DMS79 treated with DMSO at 0.1 percent for 48 hours (cell line): ENCODE data around the gene CLPTM1.
A peak's percentile ranks its signal among the peaks of the same experiment; 100 is the strongest.
"Not testable (repeated sequence)": the region's sequence is repeated elsewhere in the genome, so short reads cannot be mapped to it uniquely, and the experiment has no call there.

Source experiments
- DNase-seq: peaks from one replicate; lab custom pipeline; 2025; lab: John Stamatoyannopoulos, UW

The CLPTM1 gene

DNA sequence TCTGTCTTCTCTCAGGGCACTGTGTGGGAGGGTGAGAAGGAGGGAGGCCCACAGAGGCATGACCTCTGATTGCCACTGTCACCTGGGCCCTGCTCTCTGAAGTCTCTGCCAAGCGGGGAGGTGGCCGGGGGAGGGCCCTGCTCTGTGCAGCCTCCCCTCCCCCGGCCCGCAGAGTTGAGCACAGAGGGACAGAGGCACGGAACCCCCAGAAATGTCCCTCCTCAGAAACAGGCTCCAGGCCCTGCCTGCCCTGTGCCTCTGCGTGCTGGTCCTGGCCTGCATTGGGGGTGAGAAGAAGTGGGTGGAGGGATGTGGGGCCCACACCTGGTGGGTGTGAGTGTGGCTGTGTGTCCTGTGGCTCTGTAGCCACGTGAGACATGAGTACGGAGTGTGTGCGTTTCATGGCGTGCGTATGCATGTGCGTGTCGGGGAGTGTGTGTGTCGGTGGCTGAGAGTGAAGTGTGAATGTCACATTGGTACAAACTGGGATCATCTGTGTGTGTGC lies 13.1 kb upstream of the CLPTM1 start, which contains the start of gene APOC4:
Gene APOC4, plus strand, starts transcription at position 171 of the 505 bp plus-strand sequence. Its CDS starts 41 bp downstream, at position 212.
- no peak for DNase-seq

DNA sequence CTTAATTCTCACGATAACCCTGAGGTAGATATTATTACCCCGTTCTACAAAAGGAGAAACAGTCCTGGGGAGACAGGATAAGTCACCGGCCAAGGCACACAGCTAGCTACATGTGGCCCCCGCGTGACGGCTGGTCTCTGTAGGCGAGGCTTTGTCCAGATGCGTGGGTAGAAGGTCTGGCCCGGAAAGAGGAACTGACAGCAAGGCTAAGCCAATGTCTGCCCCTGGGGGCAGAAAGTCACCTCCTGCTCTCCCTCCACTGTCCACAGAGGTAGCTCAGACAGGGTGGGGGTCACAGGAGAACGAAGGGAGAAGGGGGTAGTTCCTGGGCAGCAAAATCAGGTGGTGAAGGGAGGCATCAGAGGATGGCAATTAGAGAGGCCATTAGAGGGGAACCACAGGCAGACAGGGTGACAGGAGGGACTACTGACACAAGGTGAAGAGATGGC lies 11.4 kb upstream of the CLPTM1 start:
- no peak for DNase-seq

GRCh38 chr19:44947041-44947581 lies 8.1 kb upstream of the CLPTM1 start:
- no peak for DNase-seq

GRCh38 chr19:44948237-44948636 lies 6.9 kb upstream of the CLPTM1 start:
- no peak for DNase-seq

- DNase-seq, result no peak
These were observed 6.3 kb upstream of the CLPTM1 start for GRCh38 chr19:44948763-44949374.

GRCh38 chr19:44949550-44949949 lies 5.6 kb upstream of the CLPTM1 start:
- no peak for DNase-seq

DNA sequence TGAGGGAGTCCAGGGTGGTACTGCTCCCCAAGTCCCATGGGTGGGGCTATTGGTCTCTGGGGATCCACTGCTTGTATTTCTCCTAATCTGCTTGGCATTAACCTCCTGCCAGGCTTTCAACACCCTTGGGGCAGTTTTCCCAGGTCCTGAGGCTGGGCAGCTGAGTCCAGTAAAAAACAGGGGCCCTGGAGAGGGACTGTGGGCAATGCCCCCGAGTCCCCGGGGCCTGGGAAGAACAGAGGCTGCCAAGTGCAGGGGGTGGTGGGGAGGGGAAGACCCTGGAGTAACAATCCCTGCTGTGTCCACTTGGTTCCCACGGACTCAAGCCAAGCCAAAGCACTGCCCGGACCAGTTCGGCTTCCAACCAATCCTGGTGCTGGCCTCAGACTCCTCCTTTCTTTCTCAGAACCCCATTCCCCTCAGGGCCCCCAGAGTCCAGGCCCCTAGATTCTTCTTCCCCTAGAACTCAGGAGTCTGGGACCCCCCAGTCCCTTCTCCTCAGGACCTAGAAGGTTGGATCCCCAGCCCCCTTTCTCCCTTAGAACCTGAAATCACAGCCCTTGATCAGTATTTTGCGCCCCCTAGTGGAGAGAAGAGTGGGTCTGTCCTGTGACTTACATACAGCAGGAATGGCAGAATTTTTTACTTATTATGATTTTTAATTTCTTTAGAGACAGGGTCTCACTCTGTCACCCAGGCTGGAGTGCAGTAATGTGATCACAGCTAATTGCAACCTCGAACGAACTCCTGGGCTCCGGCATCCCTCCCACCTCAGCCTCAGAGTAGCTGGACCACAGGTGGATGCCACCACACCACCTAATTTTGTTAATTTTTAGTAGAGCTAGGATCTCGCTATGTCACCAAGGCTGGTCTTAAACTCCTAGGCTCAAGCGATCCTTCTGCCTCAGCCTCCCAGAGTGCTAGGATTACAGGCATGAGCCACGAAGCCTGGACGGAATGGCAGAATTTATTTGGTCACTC lies 3.7 kb upstream of the CLPTM1 start:
- DNase-seq, result peak; percentile 32

GRCh38 chr19:44954278-44954648 lies 917 bp upstream of the CLPTM1 start:
- DNase-seq, result no peak

DNA sequence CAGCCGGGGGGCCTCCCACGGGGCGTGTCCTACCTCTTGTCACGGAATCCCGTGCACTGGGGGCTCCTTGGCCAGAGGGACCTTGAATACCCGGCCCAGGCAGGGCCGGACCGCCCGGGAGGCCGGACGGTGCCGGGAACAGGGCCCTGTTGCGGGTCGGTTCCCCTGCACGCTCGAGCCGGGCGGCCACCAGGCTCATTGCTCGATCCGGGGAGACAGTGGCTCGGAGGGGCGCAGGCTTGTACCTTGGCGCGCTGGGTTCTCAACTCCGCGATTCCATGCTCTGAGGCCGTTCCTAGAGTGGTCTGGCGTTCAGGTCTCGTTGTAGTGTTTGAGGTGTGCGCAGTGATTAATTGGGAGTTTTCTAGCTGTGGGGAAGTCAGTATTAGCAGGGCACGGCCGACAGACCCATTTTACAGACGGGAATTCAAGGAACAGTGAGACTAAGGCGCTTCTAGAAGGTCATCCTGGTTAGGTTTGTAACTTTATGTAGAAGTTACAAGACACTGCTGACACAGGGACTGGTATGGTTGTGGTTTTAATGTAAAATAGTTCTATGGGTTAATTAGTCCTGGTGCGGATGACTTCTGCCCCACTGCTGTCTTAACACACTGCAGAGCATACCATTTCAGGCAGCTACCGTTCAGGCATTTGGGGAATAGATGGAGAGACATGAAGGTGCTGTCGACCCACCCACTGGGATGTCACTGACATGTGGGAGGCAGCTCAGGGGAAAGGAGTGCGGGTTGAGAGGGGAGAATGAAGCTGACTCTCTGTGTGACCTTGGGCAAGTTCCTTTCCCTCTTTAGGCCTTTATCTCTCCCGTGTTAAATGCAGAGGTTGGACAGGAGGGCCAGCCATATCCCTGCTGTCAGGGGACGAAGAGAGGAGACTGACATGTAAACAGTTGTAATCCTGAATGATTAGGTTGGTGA lies 592 bp downstream of the CLPTM1 start:
- no peak for DNase-seq

DNA sequence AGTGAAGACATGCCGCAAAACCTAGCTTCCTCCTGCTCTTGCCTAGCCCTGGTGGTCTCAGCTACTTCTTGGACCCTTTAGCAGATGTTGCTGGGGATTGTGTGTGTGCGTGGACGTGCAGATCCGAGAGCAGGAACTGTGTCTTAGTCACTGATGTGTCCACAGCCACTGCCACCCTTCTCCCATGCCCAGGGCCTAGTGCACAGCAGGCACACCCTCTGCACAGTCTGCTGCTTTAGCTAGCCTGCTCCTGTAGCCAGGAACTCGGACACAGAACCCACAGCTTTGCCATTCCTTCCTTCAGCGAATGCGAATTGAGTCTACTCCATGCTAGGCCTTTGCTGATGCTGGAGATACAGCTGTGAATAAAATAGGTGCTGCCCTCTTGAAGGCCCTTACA lies 2.3 kb downstream of the CLPTM1 start:
- no peak for DNase-seq

- no peak for DNase-seq
These were observed 2.9 kb downstream of the CLPTM1 start for GRCh38 chr19:44958090-44958489.

DNA sequence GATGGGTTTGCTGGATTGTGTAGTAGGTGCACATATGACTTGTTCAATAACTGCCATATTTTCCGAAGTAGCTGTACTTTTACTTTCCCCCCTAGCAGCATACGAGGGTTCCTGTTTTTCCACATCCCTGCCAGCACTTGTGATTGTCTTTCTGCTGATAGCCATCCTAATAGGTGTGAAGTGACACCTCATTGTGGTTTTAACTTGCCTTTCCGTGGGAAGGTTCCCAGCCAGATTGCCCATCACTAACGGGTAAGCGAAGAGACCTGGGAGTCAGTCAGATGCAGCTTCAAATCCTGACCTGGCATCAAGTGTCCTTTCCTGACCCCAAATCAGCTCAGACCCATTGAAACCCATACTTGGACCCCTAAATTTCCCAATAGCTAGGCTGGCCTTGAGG lies 4.5 kb downstream of the CLPTM1 start:
- DNase-seq, result no peak

GRCh38 chr19:44960906-44961728 lies 5.9 kb downstream of the CLPTM1 start:
- no peak for DNase-seq

DNA sequence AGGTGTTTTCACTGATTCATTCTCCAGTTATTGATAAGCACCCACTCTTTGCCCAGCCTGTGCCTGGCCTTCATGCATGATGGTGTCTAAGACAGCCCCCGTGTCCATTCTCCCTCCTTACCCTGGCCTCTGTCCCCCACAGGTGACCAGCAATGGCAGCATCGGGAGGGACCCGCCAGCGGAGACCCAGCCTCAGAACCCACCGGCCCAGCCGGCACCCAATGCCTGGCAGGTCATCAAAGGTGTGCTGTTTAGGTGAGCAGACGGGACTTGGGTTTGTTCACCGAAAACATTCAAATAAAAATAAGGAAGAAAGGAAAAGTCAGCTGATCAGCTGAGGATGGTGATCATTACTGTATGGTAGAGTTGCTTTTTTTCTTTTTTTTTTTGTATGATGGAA lies 6.6 kb downstream of the CLPTM1 start:
- no peak for DNase-seq

GRCh38 chr19:44968118-44968517 lies 12.9 kb downstream of the CLPTM1 start:
- DNase-seq, result no peak

- DNase-seq, result no peak
These were observed 13.5 kb downstream of the CLPTM1 start for GRCh38 chr19:44968670-44969069.

GRCh38 chr19:44969437-44969836 lies 14.3 kb downstream of the CLPTM1 start:
- no peak for DNase-seq

- not testable (repeated sequence) for DNase-seq
These were observed 16.3 kb downstream of the CLPTM1 start for GRCh38 chr19:44971451-44971850.

- no peak for DNase-seq
These were observed 17.6 kb downstream of the CLPTM1 start for GRCh38 chr19:44972802-44973201.

DNA sequence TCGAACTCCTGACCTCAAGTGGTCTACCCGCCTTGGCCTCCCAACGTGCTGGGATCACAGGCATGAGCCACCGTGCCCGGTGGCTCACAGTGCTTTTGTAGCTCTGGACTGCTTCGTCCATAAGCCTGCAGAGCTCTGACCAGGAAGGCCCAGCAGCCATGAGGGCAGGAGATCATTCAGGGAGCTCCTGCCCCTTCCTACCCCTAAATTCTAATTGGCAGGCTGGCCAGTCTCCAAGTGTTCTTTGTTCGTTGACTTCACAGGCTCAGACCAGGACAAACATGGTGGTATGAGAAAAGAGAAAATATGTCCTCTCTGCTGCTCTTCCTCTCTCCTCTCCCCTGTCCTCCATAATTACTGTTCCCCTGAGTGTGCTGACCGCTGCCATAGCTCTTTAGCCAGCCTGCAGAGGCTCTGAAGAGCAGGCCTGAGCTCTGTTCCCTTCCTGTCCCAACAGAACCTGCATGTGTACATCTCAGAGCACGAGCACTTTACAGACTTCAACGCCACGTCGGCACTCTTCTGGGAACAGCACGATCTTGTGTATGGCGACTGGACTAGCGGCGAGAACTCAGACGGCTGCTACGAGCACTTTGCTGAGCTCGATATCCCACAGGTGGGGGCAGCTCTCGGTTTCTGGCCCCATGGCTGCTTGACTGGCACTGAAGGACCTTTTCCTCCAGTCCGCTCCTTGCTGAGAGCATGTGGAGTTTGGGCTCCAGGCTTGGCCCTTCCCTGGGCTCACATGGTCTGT lies 19.0 kb downstream of the CLPTM1 start:
- DNase-seq, result no peak
